Left hindlimb (tissue), 1 donor: ENCODE results near the gene ADAMTS10.
"Not testable (repeated sequence)": the region's sequence is repeated elsewhere in the genome, so short reads cannot be mapped to it uniquely, and the experiment has no call there.

Experiments
- DNase-seq: peaks from one replicate; pipeline ENCODE4 v3.0.0-alpha.2; 2018

The ADAMTS10 gene

GRCh38 chr19:8622886-8623285 lies 12.4 kb upstream of the ADAMTS10 start:
- DNase-seq: not testable (repeated sequence)

GRCh38 chr19:8618751-8619150 lies 8.2 kb upstream of the ADAMTS10 start:
- no peak for DNase-seq

GRCh38 chr19:8617984-8618383 lies 7.5 kb upstream of the ADAMTS10 start:
- no peak for DNase-seq

- DNase-seq: not testable (repeated sequence)
These were observed 6.8 kb upstream of the ADAMTS10 start for GRCh38 chr19:8617325-8617724.

- no peak for DNase-seq
These were observed 6.3 kb upstream of the ADAMTS10 start for GRCh38 chr19:8616861-8617260.

GRCh38 chr19:8615813-8616596 lies 5.5 kb upstream of the ADAMTS10 start:
- no peak for DNase-seq

GRCh38 chr19:8615024-8615423 lies 4.5 kb upstream of the ADAMTS10 start:
- DNase-seq: no peak

- DNase-seq: no peak
These were observed 3.9 kb upstream of the ADAMTS10 start for GRCh38 chr19:8614455-8614854.

GRCh38 chr19:8612807-8613171 lies 2.3 kb upstream of the ADAMTS10 start:
- DNase-seq: no peak

- DNase-seq: peak; percentile 84
These were observed 1.6 kb upstream of the ADAMTS10 start for GRCh38 chr19:8611877-8612806.

GRCh38 chr19:8611391-8611876 lies 919 bp upstream of the ADAMTS10 start:
- DNase-seq: peak; percentile 57

GRCh38 chr19:8610936-8611300 lies 403 bp upstream of the ADAMTS10 start:
- no peak for DNase-seq

- peak; percentile 87 for DNase-seq
These were observed 1.1 kb downstream of the ADAMTS10 start for GRCh38 chr19:8609279-8610040.

GRCh38 chr19:8608941-8609278 lies 1.6 kb downstream of the ADAMTS10 start:
- no peak for DNase-seq

- peak; percentile 75 for DNase-seq
These were observed 3.1 kb downstream of the ADAMTS10 start for GRCh38 chr19:8607386-8607785.

GRCh38 chr19:8605514-8605913 lies 5.0 kb downstream of the ADAMTS10 start:
- DNase-seq: no peak

- no peak for DNase-seq
These were observed 8.7 kb downstream of the ADAMTS10 start for GRCh38 chr19:8601796-8602195.

GRCh38 chr19:8600816-8601215 lies 9.7 kb downstream of the ADAMTS10 start:
- DNase-seq: no peak

GRCh38 chr19:8600064-8600463 lies 10.5 kb downstream of the ADAMTS10 start:
- DNase-seq: no peak

GRCh38 chr19:8596168-8596567 lies 14.3 kb downstream of the ADAMTS10 start:
- DNase-seq: no peak

- no peak for DNase-seq
These were observed 14.9 kb downstream of the ADAMTS10 start for GRCh38 chr19:8595651-8596050.

GRCh38 chr19:8593931-8594330 lies 16.6 kb downstream of the ADAMTS10 start:
- no peak for DNase-seq
